H1 (cell line): ENCODE measurements around the gene EIF4EBP2. TPM values are rescaled to one million over a fixed set of nuclear protein-coding genes. Genes with fewer than 3 reads are reported as not detected.

ENCODE experiments used
- CTCF ChIA-PET: fragments of 300-600 bp; sonication (Branson Sonifier 250); formaldehyde crosslinking; loops from one replicate; lab custom pipeline; 2021; ENCODE audit not compliant: partially characterized antibody; lab: Charles Lee
- POLR2A ChIA-PET: fragments of 300-600 bp; sonication (Branson Sonifier 250); formaldehyde crosslinking; loops from one replicate; lab custom pipeline; 2021; ENCODE audit warnings: inconsistent platforms; ENCODE audit not compliant: partially characterized antibody; lab: Charles Lee
- DNase-seq, 2 experiments: peaks; one replicate each; pipeline versions ENCODE4 v3.0.0 to v3.0.0-alpha.2; 2010 to 2022; ENCODE audit warnings: low spot score in 2 of 2, low read depth in 1 of 2, mixed read lengths in 1 of 2
- FAIRE-seq: peaks from 2 replicates; lab custom pipeline; 2011; peaks lifted over from hg19 to GRCh38; lab: Jason Lieb, UNC
- H2AFZ ChIP-seq: 2 replicates; pipeline ENCODE4 v1.8.1; 2012; ENCODE audit warnings: low read length, inconsistent platforms
- H2AK5ac ChIP-seq: 2 replicates; pipeline ENCODE4 v1.6.1; 2013; ENCODE audit warnings: low read depth, low read length
- H2BK120ac ChIP-seq: replicated peaks from 2 replicates; pipeline ENCODE3; 2013; ENCODE audit warnings: low read depth, low read length, inconsistent platforms
- H2BK12ac ChIP-seq: 2 replicates; pipeline ENCODE4 v1.6.1; 2013; ENCODE audit warnings: low read depth, low read length
- H2BK15ac ChIP-seq: 2 replicates; pipeline ENCODE4 v1.6.1; 2013; ENCODE audit warnings: low read length
- H2BK20ac ChIP-seq: 2 replicates; pipeline ENCODE4 v1.6.1; 2013; ENCODE audit warnings: low read length
- H2BK5ac ChIP-seq: 2 replicates; pipeline ENCODE4 v1.6.1; 2013; ENCODE audit warnings: low read depth, low read length
- H3K14ac ChIP-seq: 2 replicates; pipeline ENCODE4 v1.6.1; 2013; ENCODE audit warnings: inconsistent platforms; ENCODE audit not compliant: insufficient read length
- H3K18ac ChIP-seq: 2 replicates; pipeline ENCODE4 v1.6.1; 2013; ENCODE audit warnings: low read length; ENCODE audit errors: extremely low read depth
- H3K23ac ChIP-seq: 2 replicates; pipeline ENCODE4 v1.6.1; 2013; ENCODE audit warnings: inconsistent platforms; ENCODE audit not compliant: insufficient read length
- H3K23me2 ChIP-seq: 2 replicates; pipeline ENCODE4 v1.6.1; 2013; ENCODE audit warnings: low read depth, low read length
- H3K27ac ChIP-seq: 2 replicates; pipeline ENCODE4 v1.6.1; 2011; ENCODE audit warnings: low read depth, low read length, inconsistent platforms
- H3K27me3 ChIP-seq, 4 experiments: replicated peaks in 1 of 4; 1 replicate in 1 of 4; 2 replicates in 3 of 4; pipeline versions ENCODE4 v1.6.1 to v1.8.1; 2011 to 2013; ENCODE audit warnings: low read length in 3 of 4, mild to moderate bottlenecking in 3 of 4, inconsistent platforms in 2 of 4, mixed read lengths in 2 of 4, moderate library complexity in 1 of 4; ENCODE audit not compliant: control insufficient read depth in 3 of 4, insufficient read depth in 3 of 4; ENCODE audit errors: extremely low read depth in 1 of 4
- H3K36me3 ChIP-seq, 4 experiments: 2 replicates each; pipeline versions ENCODE4 v1.6.1 to v1.8.1; 2011 to 2013; ENCODE audit warnings: mild to moderate bottlenecking in 4 of 4, low read length in 3 of 4, moderate library complexity in 2 of 4, control low read depth in 1 of 4, inconsistent platforms in 1 of 4; ENCODE audit not compliant: insufficient read depth in 4 of 4, control insufficient read depth in 2 of 4
- H3K4ac ChIP-seq: replicated peaks from 2 replicates; pipeline ENCODE3; 2013; ENCODE audit warnings: low read length, low read depth, mixed read lengths, inconsistent platforms; ENCODE audit not compliant: insufficient read length
- H3K4me1 ChIP-seq, 4 experiments: replicated peaks in 1 of 4; 1 replicate in 1 of 4; 2 replicates in 3 of 4; pipeline versions ENCODE4 v1.6.1 to v1.8.1; 2011 to 2013; ENCODE audit warnings: low read length in 3 of 4, inconsistent platforms in 2 of 4, mixed read lengths in 1 of 4; ENCODE audit not compliant: insufficient read depth in 4 of 4, control insufficient read depth in 3 of 4
- H3K4me2 ChIP-seq, 2 experiments: 2 replicates each; pipeline versions ENCODE4 v1.6.1 to v1.8.1; 2011 to 2013; ENCODE audit warnings: low read depth in 2 of 2, low read length in 2 of 2, control low read depth in 1 of 2, inconsistent platforms in 1 of 2, mild to moderate bottlenecking in 1 of 2; ENCODE audit not compliant: insufficient read depth in 1 of 2
- H3K4me3 ChIP-seq, 4 experiments: fragments of 200-600, 300-600 bp in 1 of 4; sonication (generic), shearing (Covaris generic), sonication (Bioruptor Twin) in 1 of 4; 2 replicates each; pipeline versions ENCODE4 v1.5.1 to v1.8.1; 2011 to 2016; ENCODE audit warnings: low read length in 4 of 4, low read depth in 3 of 4, control low read depth in 2 of 4, inconsistent platforms in 2 of 4, mild to moderate bottlenecking in 2 of 4, mixed read lengths in 1 of 4, moderate library complexity in 1 of 4; ENCODE audit not compliant: insufficient read depth in 2 of 4; ENCODE audit errors: extremely low read depth in 1 of 4
- H3K56ac ChIP-seq: replicated peaks from 2 replicates; pipeline ENCODE3; 2013; ENCODE audit warnings: low read depth, mild to moderate bottlenecking, mixed read lengths, low read length, inconsistent platforms; ENCODE audit not compliant: insufficient read length
- H3K79me1 ChIP-seq: 2 replicates; pipeline ENCODE4 v1.6.1; 2013; ENCODE audit warnings: low read depth, low read length, control low read depth
- H3K79me2 ChIP-seq, 2 experiments: 2 replicates each; pipeline versions ENCODE4 v1.6.1 to v1.8.1; 2012 to 2013; ENCODE audit warnings: low read length in 2 of 2, mild to moderate bottlenecking in 2 of 2, inconsistent platforms in 1 of 2; ENCODE audit not compliant: insufficient read depth in 2 of 2, control insufficient read depth in 1 of 2
- H3K9ac ChIP-seq, 4 experiments: replicated peaks in 1 of 4; 1 replicate in 1 of 4; 2 replicates in 3 of 4; pipeline versions ENCODE4 v1.6.1 to v1.8.1; 2011 to 2013; ENCODE audit warnings: low read depth in 3 of 4, low read length in 3 of 4, control low read depth in 2 of 4, mild to moderate bottlenecking in 2 of 4, moderate library complexity in 2 of 4, inconsistent platforms in 1 of 4; ENCODE audit errors: extremely low read depth in 1 of 4
- H3K9me3 ChIP-seq, 2 experiments: 2 replicates each; pipeline versions ENCODE4 v1.6.1 to v1.8.1; 2012 to 2013; ENCODE audit warnings: mild to moderate bottlenecking in 2 of 2, moderate library complexity in 2 of 2, control low read depth in 1 of 2, inconsistent platforms in 1 of 2, low read depth in 1 of 2, low read length in 1 of 2, mixed read lengths in 1 of 2; ENCODE audit not compliant: insufficient read depth in 2 of 2
- H4K20me1 ChIP-seq, 2 experiments: replicated peaks in 1 of 2; 2 replicates each; pipeline versions ENCODE3 to v1.8.1; 2011 to 2013; ENCODE audit warnings: inconsistent platforms in 2 of 2, low read length in 2 of 2, mild to moderate bottlenecking in 1 of 2; ENCODE audit not compliant: insufficient read depth in 2 of 2, control insufficient read depth in 1 of 2
- H4K5ac ChIP-seq: 2 replicates; pipeline ENCODE4 v1.6.1; 2013; ENCODE audit warnings: low read length, low read depth, mixed read lengths, inconsistent platforms; ENCODE audit not compliant: insufficient read length
- H4K8ac ChIP-seq: 2 replicates; pipeline ENCODE4 v1.8.0; 2013; ENCODE audit warnings: mild to moderate bottlenecking, moderate library complexity, low read length, inconsistent platforms; ENCODE audit not compliant: insufficient read depth; ENCODE audit errors: extremely low read depth
- H4K91ac ChIP-seq: replicated peaks from 2 replicates; pipeline ENCODE3; 2013; ENCODE audit warnings: low read length, mixed read lengths, inconsistent platforms; ENCODE audit not compliant: insufficient read length
- BCL11A ChIP-seq, 2 experiments: IDR thresholded peaks; one replicate each; pipeline ENCODE4 v1.6.1; 2011; ENCODE audit warnings: low read depth in 2 of 2, low read length in 2 of 2, mild to moderate bottlenecking in 2 of 2
- BRCA1 ChIP-seq: IDR thresholded peaks from 2 replicates; pipeline ENCODE4 v1.6.1; 2012; ENCODE audit warnings: low read depth, low read length, improper control_type of control experiment
- CBX5 ChIP-seq: fragments of 300-800, 300-1000 bp; sonication (generic); IDR thresholded peaks from 2 replicates; pipeline ENCODE4 v1.7.1; 2016; ENCODE audit warnings: antibody characterized with exemption, low read length, low read depth
- CHD1 ChIP-seq: IDR thresholded peaks from 2 replicates; pipeline ENCODE4 v1.6.1; 2012; ENCODE audit warnings: low read depth, low read length, improper control_type of control experiment
- FOSL1 ChIP-seq: IDR thresholded peaks from 2 replicates; pipeline ENCODE4 v1.6.1; 2011; ENCODE audit warnings: mild to moderate bottlenecking, low read depth, low read length, moderate library complexity; ENCODE audit not compliant: insufficient read depth
- HDAC6 ChIP-seq: IDR thresholded peaks from one replicate; pipeline ENCODE4 v1.7.1; 2012; ENCODE audit warnings: low read depth, mild to moderate bottlenecking, inconsistent platforms, low read length, moderate library complexity
- JUND ChIP-seq: IDR thresholded peaks from 2 replicates; pipeline ENCODE4 v1.6.1; 2011; ENCODE audit warnings: mild to moderate bottlenecking, improper control_type of control experiment, low read length
- KDM4A ChIP-seq: IDR thresholded peaks from one replicate; pipeline ENCODE4 v1.7.1; 2012; ENCODE audit warnings: low read depth, mild to moderate bottlenecking, moderate library complexity, low read length, inconsistent platforms; ENCODE audit not compliant: severe bottlenecking
- NANOG ChIP-seq: IDR thresholded peaks from 2 replicates; pipeline ENCODE4 v1.6.1; 2011; ENCODE audit warnings: low read length, low read depth, mild to moderate bottlenecking, inconsistent platforms; ENCODE audit not compliant: insufficient read depth, poor library complexity, severe bottlenecking
- TAF1 ChIP-seq: IDR thresholded peaks from 2 replicates; pipeline ENCODE4 v1.6.1; 2011; ENCODE audit warnings: mild to moderate bottlenecking, low read depth, low read length
- TBP ChIP-seq: IDR thresholded peaks from 2 replicates; pipeline ENCODE4 v1.6.1; 2011; ENCODE audit warnings: low read depth, low read length, improper control_type of control experiment
- TCF12 ChIP-seq: IDR thresholded peaks from 2 replicates; pipeline ENCODE4 v1.6.1; 2011; ENCODE audit warnings: low read depth, mild to moderate bottlenecking, low read length
- WGBS, 2 experiments: shearing (Covaris generic) in 1 of 2; methylation state at CpG; one replicate each; pipeline versions ENCODE4 v1.1.6 to v1.1.7; 2013 to 2015; ENCODE audit warnings: low lambda C conversion rate in 2 of 2, mixed read lengths in 2 of 2, inconsistent platforms in 1 of 2, low coverage in 1 of 2, missing lambda C conversion rate in 1 of 2; ENCODE audit not compliant: insufficient replicate concordance in 2 of 2, insufficient coverage in 1 of 2, insufficient read length in 1 of 2; ENCODE audit errors: extremely low coverage in 1 of 2, missing lambda C conversion rate in 1 of 2; 5-methylcytosine and 5-hydroxymethylcytosine counted together
- polyA plus RNA-seq, 7 experiments: library from polyadenylated mRNA; depleted of rRNA in 3 of 7; stranded (reverse) in 5 of 7; unstranded in 2 of 7; fragments of >200 nt in 5 of 7; fragments of 200-250 nt in 2 of 7; gene quantifications; 1 replicate in 5 of 7; 2 replicates in 1 of 7; 4 replicates in 1 of 7; pipeline versions ENCODE4 v1.2.1 to v1.2.3, GENCODE V29; 2011 to 2013; ENCODE audit warnings: missing spikeins in 2 of 7, mixed read lengths in 2 of 7
- total RNA-seq: library from RNA; stranded (reverse); fragmentation: NEBNext Ultra II Directional; extraction: Animal tissue kit (Norgen Biotek cat#: 25700); gene quantifications from 2 replicates; pipeline ENCODE4 v1.2.1, GENCODE V29; 2021
- TF ChIP-seq, protein P1 (sequence below): IDR thresholded peaks from 2 replicates; pipeline ENCODE4 v1.6.1; 2012; ENCODE audit warnings: low read length, inconsistent platforms

EIF4EBP2 gene
- total and polyA plus RNA-seq, 2 of the 8 experiments (the other 6 are each of a cell fraction or from before 2014, with no cell fraction given) = 55.3 to 144 TPM

GRCh38 chr10:70417568-70417967, 13.6 kb downstream of the EIF4EBP2 start:
- Histone ChIP-seq H2BK15ac (no peak overlapping the region), H3K18ac (no peak overlapping the region), H2BK5ac (no peak overlapping the region), H3K27me3 (no peaks in the 10 kb centered on the region), H2AFZ (no peak overlapping the region), H3K23ac (no peak overlapping the region), H3K4me3 (no peak overlapping the region), H3K23me2 (no peaks in the 10 kb centered on the region), H3K9ac (no peak overlapping the region), H2BK120ac (no peak overlapping the region), H3K9me3 (no peaks in the 10 kb centered on the region), H4K20me1 (peaks cover 3 to 8% of the 10 kb centered on the region in 2 experiments), H4K5ac (no peak overlapping the region), H3K79me1 (peaks cover 2% of the 10 kb centered on the region; the same call in 1 of the 2 replicates), H3K4ac (no peak overlapping the region), H4K91ac (no peak overlapping the region), H3K36me3 (peaks cover 2 to 25% (median 18%) of the 10 kb centered on the region in 4 experiments; a peak in 7 of 8 replicates), H2AK5ac (no peak overlapping the region), H3K4me2 (no peak overlapping the region), H3K27ac (no peak overlapping the region), H3K56ac (no peak overlapping the region), H2BK12ac (no peak overlapping the region), H2BK20ac (no peak overlapping the region), H3K79me2 (peaks cover 0 to 38% of the 10 kb centered on the region in 2 experiments; a peak in 3 of 4 replicates), H3K14ac (no peak overlapping the region), H3K4me1 (no peaks in the 10 kb centered on the region), H4K8ac (no peak overlapping the region)
- POLR2A ChIA-PET = interaction anchor here (1.0 to 2.3 kb wide), 6 partner anchors 9 to 24 kb away, joined by 4 to 8 read pairs (median 7); partner anchors contain the start of gene NODAL
- FAIRE-seq (no peak), DNase-seq (no peak)
- CTCF ChIA-PET = interaction anchor here (1.5 kb wide), 1 partner anchor 43 kb away, joined by 5 read pairs; no protein-coding TSS in a partner anchor
- 89% methylated on average over 1 of the region's 1 CpG; no CpG with 5 or more reads in 1 of the 2 experiments for WGBS, 2 experiments
- TF ChIP-seq HDAC6 (no peak), TBP (no peak), TCF12 (no peak), TAF1 (no peak), CBX5 (no peak), KDM4A (no peak), CHD1 (no peak), NANOG (no peak), FOSL1 (no peak), BRCA1 (no peak), BCL11A (IDR thresholded peaks at IDR 0.05; ENCODE audit: low read depth in 2 of 2, low read length in 2 of 2) (no peak), JUND (no peak)
- TF ChIP-seq, protein P1, sequence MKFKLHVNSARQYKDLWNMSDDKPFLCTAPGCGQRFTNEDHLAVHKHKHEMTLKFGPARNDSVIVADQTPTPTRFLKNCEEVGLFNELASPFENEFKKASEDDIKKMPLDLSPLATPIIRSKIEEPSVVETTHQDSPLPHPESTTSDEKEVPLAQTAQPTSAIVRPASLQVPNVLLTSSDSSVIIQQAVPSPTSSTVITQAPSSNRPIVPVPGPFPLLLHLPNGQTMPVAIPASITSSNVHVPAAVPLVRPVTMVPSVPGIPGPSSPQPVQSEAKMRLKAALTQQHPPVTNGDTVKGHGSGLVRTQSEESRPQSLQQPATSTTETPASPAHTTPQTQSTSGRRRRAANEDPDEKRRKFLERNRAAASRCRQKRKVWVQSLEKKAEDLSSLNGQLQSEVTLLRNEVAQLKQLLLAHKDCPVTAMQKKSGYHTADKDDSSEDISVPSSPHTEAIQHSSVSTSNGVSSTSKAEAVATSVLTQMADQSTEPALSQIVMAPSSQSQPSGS = no peak
